Measurements from ENCODE around the gene GATAD2A. TPM values are rescaled to one million over a fixed set of nuclear protein-coding genes. Genes with fewer than 3 reads are reported as not detected.

The GATAD2A gene
- total and polyA plus RNA-seq, 2 of the 13 experiments (the other 11 are each of a cell fraction or from before 2014, with no cell fraction given): 16.8 to 28.6 TPM

GRCh38 chr19:19372656-19373416, 32.6 kb upstream of the GATAD2A start (continued):
- 0 out of 2 replicates have a peak, but pooled peaks have one; percentile 17 for TF ChIP-seq MAX (IDR thresholded peaks at IDR 0.05)
- TF ChIP-seq SALL1 (CRISPR knock-in tag; IDR thresholded peaks at IDR 0.05): 0 out of 2 replicates have a peak, but pooled peaks have one; percentile 13
- TF ChIP-seq FOXA3 (CRISPR knock-in tag; IDR thresholded peaks at IDR 0.05): peak; percentile 35; the same call in 1 of the 2 replicates
- peak; percentile 44; the same call in 1 of the 2 replicates for TF ChIP-seq ZNF607 (CRISPR knock-in tag; IDR thresholded peaks at IDR 0.05; ENCODE audit: borderline replicate concordance)
- peak; percentile 61 for TF ChIP-seq ZNF18 (CRISPR knock-in tag; IDR thresholded peaks at IDR 0.05; ENCODE audit: insufficient replicate concordance)
- TF ChIP-seq LCORL (IDR thresholded peaks at IDR 0.05): no peak
- peak; percentile 40; the same call in 1 of the 2 replicates for TF ChIP-seq LCORL (CRISPR knock-in tag; IDR thresholded peaks at IDR 0.05)
- no peak for TF ChIP-seq REXO4 (CRISPR knock-in tag; IDR thresholded peaks at IDR 0.05; ENCODE audit: borderline replicate concordance)
- no peak for TF ChIP-seq MTF1 (CRISPR knock-in tag; IDR thresholded peaks at IDR 0.05)
- peak; percentile 48; the same call in 1 of the 2 replicates for TF ChIP-seq TAF1 (CRISPR knock-in tag; IDR thresholded peaks at IDR 0.05)
- TF ChIP-seq TARDBP (CRISPR knock-in tag; IDR thresholded peaks at IDR 0.05): no peak
- TF ChIP-seq ELF1 (CRISPR knock-in tag; IDR thresholded peaks at IDR 0.05): peak; percentile 54
- peak; percentile 41 for TF ChIP-seq ZNF687 (CRISPR knock-in tag; IDR thresholded peaks at IDR 0.05)
- TF ChIP-seq ZNF569 (CRISPR knock-in tag; IDR thresholded peaks at IDR 0.05; ENCODE audit: borderline replicate concordance): no peak
- TF ChIP-seq HNF1B (CRISPR knock-in tag; IDR thresholded peaks at IDR 0.05): peak; percentile 43; the same call in 1 of the 2 replicates
- TF ChIP-seq ETV5 (CRISPR knock-in tag; IDR thresholded peaks at IDR 0.05; ENCODE audit: borderline replicate concordance): peak; percentile 91
- TF ChIP-seq ZBTB25 (CRISPR knock-in tag; IDR thresholded peaks at IDR 0.05): peak; percentile 35; the same call in 1 of the 2 replicates
- TF ChIP-seq ARID3A (IDR thresholded peaks at IDR 0.05; ENCODE audit: low read depth, low read length): 0 out of 2 replicates have a peak, but pooled peaks have one; percentile 50
